Urinary bladder (tissue), 4 donors: ENCODE measurements around the gene CRELD2. TPM values are rescaled to one million over a fixed set of nuclear protein-coding genes. Genes with fewer than 3 reads are reported as not detected.

Experiments used
- DNase-seq: peaks from one replicate; pipeline ENCODE4 v3.0.0-alpha.2; 2015; ENCODE audit errors: extremely low spot score
- H3K27ac ChIP-seq: one replicate; pipeline ENCODE4 v1.5.1; 2013; ENCODE audit warnings: low read depth, mild to moderate bottlenecking, moderate library complexity
- H3K36me3 ChIP-seq: one replicate; pipeline ENCODE4 v1.6.1; 2013; ENCODE audit warnings: mild to moderate bottlenecking, moderate library complexity; ENCODE audit not compliant: insufficient read depth
- H3K4me1 ChIP-seq: one replicate; pipeline ENCODE4 v1.6.1; 2013; ENCODE audit warnings: mild to moderate bottlenecking, moderate library complexity; ENCODE audit not compliant: insufficient read depth
- H3K4me3 ChIP-seq: one replicate; pipeline ENCODE4 v1.5.1; 2013; ENCODE audit warnings: low read depth, low read length
- WGBS: extraction: QIAGEN DNeasy Blood & Tissue Kit; methylation state at CpG from one replicate; pipeline ENCODE4 v1.1.7; 2013; 5-methylcytosine and 5-hydroxymethylcytosine counted together
- polyA plus RNA-seq: library from polyadenylated mRNA; stranded (reverse); fragments of 200-250 nt; gene quantifications from one replicate; pipeline ENCODE4 v1.2.3, GENCODE V29; 2013
- total RNA-seq: library from RNA; depleted of rRNA; stranded (reverse); fragments of >200 nt; gene quantifications from one replicate; pipeline ENCODE4 v1.2.3, GENCODE V29; 2014
- donor health status: healthy with polysubstance abuse.
- donor health status: healthy.

The CRELD2 gene
- total RNA-seq (19.3 TPM), polyA plus RNA-seq (37.3 TPM)

- WGBS, result under 1% methylated on average over 103 of the region's 103 CpGs
- Histone ChIP-seq H3K36me3 (no peaks in the 10 kb centered on the region), H3K4me3 (peak within 1 kb of the TSS; percentile 74), H3K27ac (peak within 1 kb of the TSS; percentile 96), H3K4me1 (peaks cover 2% of the 10 kb centered on the region)
- peak; percentile 93 for DNase-seq
Measured at GRCh38 chr22:49917974-49918910, at the start of gene CRELD2, which contains the start of gene ALG12. Gene CRELD2 (plus strand): TSS chr22:49918634. CDS start chr22:49918770, 136 bp downstream. Gene ALG12 (minus strand): TSS chr22:49918438. CDS start chr22:49913765, 4,673 bp downstream.

- DNase-seq, result no peak
- WGBS, result 92% methylated on average over 17 of the region's 17 CpGs
- no peaks in the 10 kb centered on the region for H3K4me1 ChIP-seq
- H3K4me3 ChIP-seq, result no peak overlapping the region
- H3K36me3 ChIP-seq, result no peaks in the 10 kb centered on the region
- no peak overlapping the region for H3K27ac ChIP-seq
Measured at GRCh38 chr22:49869086-49869830, 49.2 kb upstream of the CRELD2 start.

- no peak overlapping the region for H3K27ac ChIP-seq
- DNase-seq, result no peak
Measured at GRCh38 chr22:49869845-49870712, 48.4 kb upstream of the CRELD2 start.

DNA sequence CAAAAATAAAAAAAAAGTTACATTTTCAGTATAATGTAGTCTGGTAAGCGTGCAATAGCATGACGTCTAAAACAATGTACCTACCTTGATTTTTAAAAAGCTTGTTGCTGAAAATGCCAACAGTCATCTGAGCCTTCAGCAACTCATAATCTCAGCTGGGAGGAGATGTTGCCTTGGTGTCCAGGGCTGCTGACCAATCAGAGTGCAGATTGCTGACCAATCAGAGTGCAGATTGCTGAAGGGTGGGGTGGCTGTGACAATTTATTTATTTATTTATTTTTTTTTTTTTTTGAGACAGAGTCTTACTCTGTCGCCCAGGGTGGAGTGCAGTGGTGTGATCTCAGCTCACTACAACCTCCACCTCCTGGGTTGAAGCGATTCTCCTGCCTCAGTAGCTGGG, 47.0 kb upstream of the CRELD2 start:
- Histone ChIP-seq H3K4me1 (no peaks in the 10 kb centered on the region), H3K4me3 (no peak overlapping the region), H3K36me3 (no peaks in the 10 kb centered on the region), H3K27ac (no peak overlapping the region)
- no peak for DNase-seq
- 95% methylated on average over 4 of the region's 4 CpGs for WGBS

More at GRCh38 chr22:49869845-49870712, 48.4 kb upstream of the CRELD2 start:
- no peaks in the 10 kb centered on the region for H3K4me1 ChIP-seq
- H3K36me3 ChIP-seq, result no peaks in the 10 kb centered on the region
- H3K4me3 ChIP-seq, result no peak overlapping the region
- WGBS, result 87% methylated on average over 14 of the region's 14 CpGs

DNA sequence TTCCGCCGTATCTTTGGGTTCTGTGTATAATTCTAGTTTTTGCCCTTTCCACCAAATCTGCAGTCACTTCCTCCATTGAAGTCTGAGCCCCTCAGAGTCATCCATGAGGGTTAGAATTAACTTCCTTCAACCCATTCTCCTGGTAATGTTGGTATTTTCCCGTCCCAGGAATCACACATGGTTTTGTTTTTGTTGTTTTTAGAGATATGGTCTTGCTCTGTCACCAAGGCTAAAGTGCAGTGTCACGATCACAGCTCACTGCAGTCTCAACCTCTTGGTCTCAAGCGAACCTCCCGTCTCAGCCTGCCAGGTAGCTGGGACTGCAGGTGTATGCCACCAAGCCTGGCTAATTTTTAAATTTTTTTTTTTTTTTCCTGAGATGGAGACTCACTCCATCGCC, 46.1 kb upstream of the CRELD2 start:
- Histone ChIP-seq H3K4me1 (no peaks in the 10 kb centered on the region), H3K27ac (no peak overlapping the region), H3K4me3 (no peak overlapping the region), H3K36me3 (no peaks in the 10 kb centered on the region)
- DNase-seq, result no peak
- 98% methylated on average over 7 of the region's 7 CpGs for WGBS

GRCh38 chr22:49873228-49873940, 45.0 kb upstream of the CRELD2 start:
- WGBS, result 88% methylated on average over 16 of the region's 16 CpGs
- H3K4me1 ChIP-seq, result no peaks in the 10 kb centered on the region
- no peak for DNase-seq
- H3K4me3 ChIP-seq, result no peak overlapping the region
- no peak overlapping the region for H3K27ac ChIP-seq
- H3K36me3 ChIP-seq, result no peaks in the 10 kb centered on the region

- H3K4me3 ChIP-seq, result no peak overlapping the region
- 98% methylated on average over 7 of the region's 7 CpGs for WGBS
- no peak for DNase-seq
- no peaks in the 10 kb centered on the region for H3K4me1 ChIP-seq
- H3K36me3 ChIP-seq, result no peaks in the 10 kb centered on the region
- H3K27ac ChIP-seq, result no peak overlapping the region
Measured at GRCh38 chr22:49877642-49878041, 40.8 kb upstream of the CRELD2 start.

- no peak overlapping the region for H3K4me3 ChIP-seq
- H3K27ac ChIP-seq, result no peak overlapping the region
- H3K4me1 ChIP-seq, result no peaks in the 10 kb centered on the region
- no peaks in the 10 kb centered on the region for H3K36me3 ChIP-seq
- no peak for DNase-seq
- WGBS, result 98% methylated on average over 8 of the region's 8 CpGs
Measured at GRCh38 chr22:49878206-49878605, 40.2 kb upstream of the CRELD2 start.

DNA sequence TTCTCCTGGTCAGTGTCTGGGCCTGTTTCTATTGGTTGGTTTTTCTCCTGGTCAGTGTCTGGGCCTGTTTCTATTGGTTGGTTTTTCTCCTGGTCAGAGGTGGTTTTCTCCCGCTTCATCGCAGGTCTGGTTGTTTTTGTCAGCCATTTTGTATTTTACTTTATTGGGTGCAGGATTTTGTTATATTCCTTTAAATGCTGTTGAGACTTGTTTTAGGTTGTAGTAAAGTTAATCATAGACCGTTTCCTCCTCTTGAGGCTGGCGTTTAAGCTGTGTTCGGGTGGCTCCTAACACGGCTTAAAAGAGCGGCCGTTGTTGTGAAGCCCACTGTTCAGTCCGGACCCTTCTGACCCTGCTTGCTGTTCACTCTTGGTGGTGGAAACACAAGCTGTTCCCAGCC, 38.6 kb upstream of the CRELD2 start:
- DNase-seq, result no peak
- 95% methylated on average over 9 of the region's 9 CpGs for WGBS
- no peak overlapping the region for H3K27ac ChIP-seq

DNA sequence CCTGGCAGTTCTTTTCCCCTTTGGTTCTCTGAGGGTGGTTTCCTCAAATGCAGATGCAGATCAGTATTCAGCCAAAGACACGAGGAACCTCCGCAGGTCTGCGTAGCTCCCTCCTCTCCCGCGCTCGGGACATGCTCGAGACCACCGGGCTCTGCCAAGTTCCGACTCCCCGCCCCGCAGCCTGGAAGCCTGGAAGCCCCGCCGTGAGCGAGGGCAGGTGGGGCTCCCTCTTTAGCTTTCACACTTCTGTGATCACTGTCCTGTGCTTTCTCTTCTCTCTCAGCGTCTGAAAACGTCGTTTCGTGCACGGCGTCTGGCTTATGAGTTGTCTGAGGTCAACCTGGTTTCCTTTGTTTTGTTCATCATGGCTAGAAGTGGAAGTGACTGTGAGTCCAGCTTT, 38.2 kb upstream of the CRELD2 start:
- Histone ChIP-seq H3K4me1 (no peaks in the 10 kb centered on the region), H3K36me3 (no peaks in the 10 kb centered on the region), H3K27ac (no peak overlapping the region), H3K4me3 (no peak overlapping the region)
- WGBS, result 76% methylated on average over 20 of the region's 20 CpGs
- DNase-seq, result no peak

More for the DNA sequence above, 38.6 kb upstream of the CRELD2 start:
- H3K4me3 ChIP-seq, result no peak overlapping the region
- H3K4me1 ChIP-seq, result no peaks in the 10 kb centered on the region
- H3K36me3 ChIP-seq, result no peaks in the 10 kb centered on the region

DNA sequence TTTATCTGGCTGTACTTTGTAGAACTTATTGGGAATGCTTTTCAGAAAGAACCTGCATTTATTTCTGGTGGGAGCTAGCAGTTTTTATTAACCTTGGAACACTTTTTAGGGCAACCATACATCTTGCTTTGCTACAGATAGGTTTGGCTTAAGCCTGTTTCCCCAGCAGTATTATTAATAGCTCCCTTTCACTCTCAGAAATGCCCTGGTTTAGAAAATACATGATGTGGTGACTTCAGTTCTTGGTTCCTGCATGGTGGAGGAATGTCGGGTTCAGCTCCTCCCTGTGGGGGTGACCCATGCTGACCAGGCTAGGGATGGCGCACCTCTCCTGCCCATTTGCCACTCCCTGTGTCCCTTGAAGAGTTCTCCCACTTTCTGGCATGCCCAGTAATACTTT, 36.6 kb upstream of the CRELD2 start:
- no peak for DNase-seq
- no peaks in the 10 kb centered on the region for H3K4me1 ChIP-seq
- no peak overlapping the region for H3K27ac ChIP-seq
- no peaks in the 10 kb centered on the region for H3K36me3 ChIP-seq
- WGBS, result 98% methylated on average over 2 of the region's 2 CpGs
- H3K4me3 ChIP-seq, result no peak overlapping the region

DNA sequence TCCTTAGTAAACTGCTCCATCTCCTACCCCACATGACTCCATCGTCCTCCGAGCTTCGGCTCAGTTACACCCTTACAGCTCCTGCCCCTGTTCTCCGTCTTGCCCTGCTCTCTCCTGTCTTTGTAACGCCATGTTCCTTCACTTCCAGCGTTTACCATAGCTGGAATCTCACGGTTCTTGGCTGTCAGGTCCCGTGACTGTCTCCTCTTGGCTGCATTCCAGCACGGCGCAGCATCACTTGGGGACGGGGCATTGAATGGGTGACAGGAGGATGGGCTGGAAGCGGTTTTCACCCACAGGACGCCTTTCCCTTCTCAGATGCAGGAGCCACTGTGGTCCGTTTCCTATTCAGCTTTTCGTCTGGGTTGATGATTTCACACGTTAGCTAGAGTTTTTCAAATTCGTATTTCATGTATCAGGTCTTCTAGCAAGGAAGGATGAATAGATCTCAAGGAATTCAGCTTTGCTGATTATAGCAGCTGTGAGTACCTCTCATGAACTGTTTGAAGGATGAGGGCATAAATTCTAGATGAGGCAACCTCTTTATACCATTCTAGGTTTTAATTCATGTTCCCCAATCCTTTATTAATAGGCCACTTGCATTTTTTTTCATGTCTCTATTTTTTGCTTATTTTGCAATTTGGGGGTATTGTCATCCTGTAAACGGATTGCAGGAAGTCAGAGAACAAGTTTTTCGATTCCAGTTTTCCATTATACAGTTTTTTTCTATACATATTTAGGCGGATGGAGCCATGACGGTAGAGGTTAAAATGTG, 35.7 kb upstream of the CRELD2 start:
- WGBS, result 88% methylated on average over 21 of the region's 21 CpGs
- DNase-seq, result no peak
- H3K4me1 ChIP-seq, result no peaks in the 10 kb centered on the region

More for the DNA sequence above, 35.7 kb upstream of the CRELD2 start:
- Histone ChIP-seq H3K4me3 (no peak overlapping the region), H3K36me3 (no peaks in the 10 kb centered on the region), H3K27ac (no peak overlapping the region)
